ENCODE data around the gene ZC3HAV1L.
"Not testable (repeated sequence)": the region's sequence is repeated elsewhere in the genome, so short reads cannot be mapped to it uniquely, and the experiment has no call there.

ZC3HAV1L gene

GRCh38 chr7:139029353-139029752, 6.5 kb downstream of the ZC3HAV1L start:
- Histone ChIP-seq H3K27me3 (ENCODE audit: control insufficient read depth in 1 of 2, insufficient read depth in 1 of 2, low read length in 2 of 2) (no peaks in the 10 kb centered on the region), H3K4ac (ENCODE audit: low read depth in 1 of 2, low read length in 2 of 2) (no peak overlapping the region), H2AK5ac (ENCODE audit: low read length, severe bottlenecking) (no peak overlapping the region), H3K18ac (ENCODE audit: low read depth in 1 of 2, low read length in 2 of 2) (no peak overlapping the region), H3K14ac (ENCODE audit: low read length in 2 of 2) (no peak overlapping the region), H4K8ac (ENCODE audit: low read length) (no peak overlapping the region), H2AFZ (ENCODE audit: low read depth, low read length) (no peak overlapping the region), H3K23ac (ENCODE audit: low read length in 2 of 2) (no peak overlapping the region), H4K91ac (ENCODE audit: low read length) (no peak overlapping the region), H3K9ac (ENCODE audit: low read length) (no peak overlapping the region), H3K4me3 (ENCODE audit: insufficient read depth in 1 of 2, low read depth in 1 of 2, low read length in 2 of 2) (no peak overlapping the region), H3K79me1 (replicated peaks; ENCODE audit: low read length, poor library complexity, severe bottlenecking) (peaks cover 7% of the 10 kb centered on the region), H2BK120ac (ENCODE audit: low read depth, low read length) (no peak overlapping the region), H3K4me2 (ENCODE audit: low read length, poor library complexity, severe bottlenecking) (no peak overlapping the region), H2BK12ac (ENCODE audit: low read length in 2 of 2) (no peak overlapping the region), H3K36me3 (ENCODE audit: control insufficient read depth in 1 of 2, insufficient read depth in 2 of 2, low read depth in 1 of 2, low read length in 2 of 2) (peaks cover 13 to 81% of the 10 kb centered on the region in 2 experiments), H2BK15ac (ENCODE audit: low read depth, poor library complexity, severe bottlenecking) (no peak overlapping the region), H3K9me3 (ENCODE audit: control insufficient read depth, low read length) (no peaks in the 10 kb centered on the region), H2BK5ac (ENCODE audit: low read depth, low read length, poor library complexity, severe bottlenecking) (no peak overlapping the region), H3K4me1 (ENCODE audit: control insufficient read depth, insufficient read depth, low read depth, low read length) (peaks cover 3% of the 10 kb centered on the region), H3K27ac (ENCODE audit: low read length, poor library complexity, severe bottlenecking) (no peak overlapping the region)
- WGBS, result 97% methylated on average over 3 of the region's 3 CpGs
- DNase-seq, result no peak

- Histone ChIP-seq H2BK120ac (ENCODE audit: low read depth, low read length) (no peak overlapping the region), H3K27me3 (ENCODE audit: control insufficient read depth in 1 of 2, insufficient read depth in 1 of 2, low read length in 2 of 2) (no peaks in the 10 kb centered on the region), H4K91ac (ENCODE audit: low read length) (no peak overlapping the region), H3K4me3 (ENCODE audit: insufficient read depth in 1 of 2, low read depth in 1 of 2, low read length in 2 of 2) (no peak overlapping the region), H3K9me3 (ENCODE audit: control insufficient read depth, low read length) (no peaks in the 10 kb centered on the region), H3K36me3 (ENCODE audit: control insufficient read depth in 1 of 2, insufficient read depth in 2 of 2, low read depth in 1 of 2, low read length in 2 of 2) (peaks cover 8 to 82% of the 10 kb centered on the region in 2 experiments), H4K8ac (ENCODE audit: low read length) (no peak overlapping the region), H3K18ac (ENCODE audit: low read depth in 1 of 2, low read length in 2 of 2) (no peak overlapping the region), H2BK12ac (ENCODE audit: low read length in 2 of 2) (no peak overlapping the region), H3K4me2 (ENCODE audit: low read length, poor library complexity, severe bottlenecking) (no peak overlapping the region), H3K4me1 (ENCODE audit: control insufficient read depth, insufficient read depth, low read depth, low read length) (peaks cover 3% of the 10 kb centered on the region), H3K23ac (ENCODE audit: low read length in 2 of 2) (no peak overlapping the region), H3K27ac (ENCODE audit: low read length, poor library complexity, severe bottlenecking) (no peak overlapping the region), H2AK5ac (ENCODE audit: low read length, severe bottlenecking) (no peak overlapping the region), H2AFZ (ENCODE audit: low read depth, low read length) (no peak overlapping the region), H3K79me1 (replicated peaks; ENCODE audit: low read length, poor library complexity, severe bottlenecking) (peaks cover 6% of the 10 kb centered on the region), H3K4ac (ENCODE audit: low read depth in 1 of 2, low read length in 2 of 2) (no peak overlapping the region), H2BK15ac (ENCODE audit: low read depth, poor library complexity, severe bottlenecking) (no peak overlapping the region), H2BK5ac (ENCODE audit: low read depth, low read length, poor library complexity, severe bottlenecking) (no peak overlapping the region), H3K14ac (ENCODE audit: low read length in 2 of 2) (no peak overlapping the region), H3K9ac (ENCODE audit: low read length) (no peak overlapping the region)
- 100% methylated on average over 4 of the region's 6 CpGs for WGBS
- DNase-seq, result no peak
Observed at GRCh38 chr7:139026551-139026950, 9.3 kb downstream of the ZC3HAV1L start.

- H3K27me3 ChIP-seq (ENCODE audit: control insufficient read depth in 1 of 2, insufficient read depth in 1 of 2, low read length in 2 of 2); H2AK5ac ChIP-seq (ENCODE audit: low read length, severe bottlenecking); H3K14ac ChIP-seq (ENCODE audit: low read length in 2 of 2); H2BK15ac ChIP-seq (ENCODE audit: low read depth, poor library complexity, severe bottlenecking); H2BK120ac ChIP-seq (ENCODE audit: low read depth, low read length); H2BK5ac ChIP-seq (ENCODE audit: low read depth, low read length, poor library complexity, severe bottlenecking); H4K91ac ChIP-seq (ENCODE audit: low read length); H3K4ac ChIP-seq (ENCODE audit: low read depth in 1 of 2, low read length in 2 of 2); H3K4me2 ChIP-seq (ENCODE audit: low read length, poor library complexity, severe bottlenecking); H3K9me3 ChIP-seq (ENCODE audit: control insufficient read depth, low read length); H2AFZ ChIP-seq (ENCODE audit: low read depth, low read length); H3K27ac ChIP-seq (ENCODE audit: low read length, poor library complexity, severe bottlenecking); H3K4me3 ChIP-seq (ENCODE audit: insufficient read depth in 1 of 2, low read depth in 1 of 2, low read length in 2 of 2); H3K18ac ChIP-seq (ENCODE audit: low read depth in 1 of 2, low read length in 2 of 2); DNase-seq; H4K8ac ChIP-seq (ENCODE audit: low read length); H3K79me1 ChIP-seq (replicated peaks; ENCODE audit: low read length, poor library complexity, severe bottlenecking); H3K9ac ChIP-seq (ENCODE audit: low read length); H2BK12ac ChIP-seq (ENCODE audit: low read length in 2 of 2); H3K4me1 ChIP-seq (ENCODE audit: control insufficient read depth, insufficient read depth, low read depth, low read length); H3K23ac ChIP-seq (ENCODE audit: low read length in 2 of 2): not testable (repeated sequence)
- 95% methylated on average over 2 of the region's 5 CpGs for WGBS
- H3K36me3 ChIP-seq (ENCODE audit: control insufficient read depth in 1 of 2, insufficient read depth in 2 of 2, low read depth in 1 of 2, low read length in 2 of 2), result peaks cover 7 to 79% of the 10 kb centered on the region in 2 experiments
Observed at GRCh38 chr7:139025861-139026260, 10.0 kb downstream of the ZC3HAV1L start.

- Histone ChIP-seq H3K4ac (ENCODE audit: low read depth in 1 of 2, low read length in 2 of 2) (no peak overlapping the region), H3K4me1 (ENCODE audit: control insufficient read depth, insufficient read depth, low read depth, low read length) (peaks cover 3% of the 10 kb centered on the region), H3K27me3 (ENCODE audit: control insufficient read depth in 1 of 2, insufficient read depth in 1 of 2, low read length in 2 of 2) (no peaks in the 10 kb centered on the region), H3K9me3 (ENCODE audit: control insufficient read depth, low read length) (no peaks in the 10 kb centered on the region), H2BK120ac (ENCODE audit: low read depth, low read length) (no peak overlapping the region), H3K9ac (ENCODE audit: low read length) (no peak overlapping the region), H2BK15ac (ENCODE audit: low read depth, poor library complexity, severe bottlenecking) (no peak overlapping the region), H4K8ac (ENCODE audit: low read length) (no peak overlapping the region), H3K27ac (ENCODE audit: low read length, poor library complexity, severe bottlenecking) (peak overlapping the region; percentile 36), H2AFZ (ENCODE audit: low read depth, low read length) (no peak overlapping the region), H3K23ac (ENCODE audit: low read length in 2 of 2) (no peak overlapping the region), H3K18ac (ENCODE audit: low read depth in 1 of 2, low read length in 2 of 2) (no peak overlapping the region), H3K14ac (ENCODE audit: low read length in 2 of 2) (no peak overlapping the region), H4K91ac (ENCODE audit: low read length) (no peak overlapping the region), H3K36me3 (ENCODE audit: control insufficient read depth in 1 of 2, insufficient read depth in 2 of 2, low read depth in 1 of 2, low read length in 2 of 2) (peaks cover 2 to 61% of the 10 kb centered on the region in 2 experiments), H3K4me2 (ENCODE audit: low read length, poor library complexity, severe bottlenecking) (no peak overlapping the region), H3K79me1 (replicated peaks; ENCODE audit: low read length, poor library complexity, severe bottlenecking) (peaks cover 2% of the 10 kb centered on the region), H2AK5ac (ENCODE audit: low read length, severe bottlenecking) (peak overlapping the region; percentile 44), H2BK12ac (ENCODE audit: low read length in 2 of 2) (no peak overlapping the region), H3K4me3 (ENCODE audit: insufficient read depth in 1 of 2, low read depth in 1 of 2, low read length in 2 of 2) (no peak overlapping the region), H2BK5ac (ENCODE audit: low read depth, low read length, poor library complexity, severe bottlenecking) (no peak overlapping the region)
- WGBS, result 86% methylated on average over 3 of the region's 5 CpGs
- DNase-seq, result no peak
Observed at GRCh38 chr7:139023076-139023475, 12.8 kb downstream of the ZC3HAV1L start.

Measured in mesenchymal stem cell (in vitro differentiated cells and primary cell).